HCT116 (cell line): Measurements from ENCODE around the gene GALNT17. TPM values are rescaled to one million over a fixed set of nuclear protein-coding genes. Genes with fewer than 3 reads are reported as not detected.

ENCODE experiments used
- ATAC-seq: fragments of 200-7000 bp; cut with Tn5 transposase; 2 replicates; pipeline ENCODE4 v1.9.1; 2020; ENCODE audit warnings: mild to moderate bottlenecking, moderate library complexity
- BruUV-seq: library from RNA; stranded (reverse); fragments of 400-500 nt; replicated peaks from 2 replicates; lab custom pipeline; 2021; lab: Mats Ljungman, UMichigan
- CTCF ChIA-PET: fragments of 300-600 bp; sonication (Branson Sonifier 250); formaldehyde crosslinking; loops from one replicate; lab custom pipeline; 2021; ENCODE audit warnings: antibody characterized with exemption; lab: Charles Lee
- POLR2A ChIA-PET: fragments of 300-600, 350-600 bp; sonication (Branson Sonifier 250); formaldehyde crosslinking; loops from one replicate; lab custom pipeline; 2021; ENCODE audit warnings: antibody characterized with exemption; lab: Charles Lee
- RAD21 ChIA-PET, 2 experiments: fragments of 300-600 bp; sonication (Branson Sonifier 250); formaldehyde crosslinking; loops; one replicate each; lab custom pipeline; 2023; ENCODE audit warnings: low total read pairs in 2 of 2; ENCODE audit not compliant: uncharacterized antibody in 2 of 2, unreplicated experiment in 2 of 2, low non-redundant PET in 1 of 2; lab: Charles Lee
- DNase-seq: peaks from one replicate; pipeline ENCODE4 v3.0.0-alpha.2; 2010; ENCODE audit warnings: low read depth, low spot score
- H2AFZ ChIP-seq: fragments of 200-600 bp; shearing (Covaris generic), sonication (generic); 2 replicates; pipeline ENCODE4 v1.6.1; 2017; ENCODE audit warnings: low read depth, mixed run types, mixed read lengths, antibody characterized with exemption, low read length; ENCODE audit not compliant: poor library complexity, severe bottlenecking
- H3K27ac ChIP-seq: 2 replicates; pipeline ENCODE4 v1.5.1; 2012; ENCODE audit warnings: low read depth, low read length
- H3K27me3 ChIP-seq: fragments of 200-600 bp; sonication (generic); 2 replicates; pipeline ENCODE4 v1.6.1; 2016; ENCODE audit warnings: mixed run types, low read length, mixed read lengths; ENCODE audit not compliant: insufficient read depth
- H3K36me3 ChIP-seq, 2 experiments: fragments of 200-500 bp in 1 of 2; fragments of 200-600 bp in 1 of 2; sonication (Bioruptor generic) in 1 of 2; sonication (generic) in 1 of 2; 2 replicates each; pipeline versions ENCODE4 v1.5.1 to v1.6.1; 2014 to 2016; ENCODE audit warnings: low read length in 2 of 2, inconsistent platforms in 1 of 2, mixed read lengths in 1 of 2, mixed run types in 1 of 2; ENCODE audit not compliant: insufficient read depth in 2 of 2, control insufficient read depth in 1 of 2
- H3K4me1 ChIP-seq, 2 experiments: fragments of 200-600 bp in 1 of 2; sonication (generic) in 1 of 2; 2 replicates each; pipeline versions ENCODE4 v1.5.1 to v1.6.1; 2012 to 2017; ENCODE audit warnings: low read length in 2 of 2, inconsistent platforms in 1 of 2, mild to moderate bottlenecking in 1 of 2, mixed read lengths in 1 of 2, mixed run types in 1 of 2, moderate library complexity in 1 of 2; ENCODE audit not compliant: insufficient read depth in 2 of 2, control insufficient read depth in 1 of 2
- H3K4me2 ChIP-seq: fragments of 200-600 bp; sonication (generic); 2 replicates; pipeline ENCODE4 v1.6.1; 2017; ENCODE audit warnings: mixed run types, low read length, mixed read lengths
- H3K4me3 ChIP-seq, 2 experiments: fragments of 200-600 bp in 1 of 2; sonication (generic) in 1 of 2; replicated peaks in 1 of 2; 2 replicates each; pipeline ENCODE4 v1.5.1; 2011 to 2016; ENCODE audit warnings: low read length in 2 of 2, control low read depth in 1 of 2, low read depth in 1 of 2, mild to moderate bottlenecking in 1 of 2, mixed read lengths in 1 of 2, mixed run types in 1 of 2
- H3K79me2 ChIP-seq: fragments of 200-600 bp; sonication (generic); 2 replicates; pipeline ENCODE4 v1.6.1; 2017; ENCODE audit warnings: mild to moderate bottlenecking, mixed run types, low read length, moderate library complexity, mixed read lengths; ENCODE audit not compliant: insufficient read depth
- H3K9ac ChIP-seq: fragments of 200-600 bp; sonication (generic); 2 replicates; pipeline ENCODE4 v1.6.1; 2016; ENCODE audit warnings: low read length, mixed read lengths
- H3K9me2 ChIP-seq: fragments of 200-600 bp; sonication (generic), shearing (Covaris generic); 2 replicates; pipeline ENCODE4 v1.6.1; 2017; ENCODE audit warnings: mixed run types, mild to moderate bottlenecking, moderate library complexity; ENCODE audit not compliant: insufficient read depth
- H3K9me3 ChIP-seq, 2 experiments: fragments of 200-500 bp in 1 of 2; fragments of 200-600 bp in 1 of 2; sonication (Bioruptor generic) in 1 of 2; sonication (generic) in 1 of 2; 2 replicates each; pipeline ENCODE4 v1.6.1; 2014 to 2017; ENCODE audit warnings: low read length in 2 of 2, mixed read lengths in 2 of 2, inconsistent platforms in 1 of 2, low read depth in 1 of 2, mild to moderate bottlenecking in 1 of 2, mixed run types in 1 of 2, moderate library complexity in 1 of 2; ENCODE audit not compliant: control insufficient read depth in 1 of 2, insufficient read depth in 1 of 2
- H4K20me1 ChIP-seq: fragments of 200-600 bp; sonication (generic), shearing (Covaris generic); 2 replicates; pipeline ENCODE4 v1.6.1; 2017; ENCODE audit warnings: mixed run types, mild to moderate bottlenecking, moderate library complexity; ENCODE audit not compliant: insufficient read depth
- CEBPB ChIP-seq: IDR thresholded peaks from 2 replicates; pipeline ENCODE4 v1.6.1; 2012; ENCODE audit warnings: low read depth
- EGR1 ChIP-seq: IDR thresholded peaks from 2 replicates; pipeline ENCODE4 v1.6.1; 2012; ENCODE audit warnings: low read depth
- ELF1 ChIP-seq: IDR thresholded peaks from 2 replicates; pipeline ENCODE4 v1.6.1; 2012; ENCODE audit warnings: low read depth, borderline replicate concordance
- EZH2 ChIP-seq: fragments of 200-600 bp; sonication (generic); IDR thresholded peaks from 2 replicates; pipeline ENCODE4 v1.6.1; 2017; ENCODE audit warnings: antibody characterized with exemption, mixed run types
- EZH2phosphoT487 ChIP-seq: fragments of 200-600 bp; IDR thresholded peaks from 2 replicates; pipeline ENCODE4 v1.6.1; 2018; ENCODE audit warnings: antibody characterized with exemption, borderline replicate concordance
- POLR2A ChIP-seq: IDR thresholded peaks from 2 replicates; pipeline ENCODE4 v1.7.0; 2011; ENCODE audit warnings: borderline replicate concordance; ENCODE audit not compliant: insufficient read depth, insufficient read length; ENCODE audit errors: extremely low read depth
- POLR2AphosphoS5 ChIP-seq: IDR thresholded peaks from 2 replicates; pipeline ENCODE4 v1.6.1; 2011; ENCODE audit warnings: mild to moderate bottlenecking, low read depth, low read length, moderate library complexity
- RAD21 ChIP-seq: IDR thresholded peaks from 2 replicates; pipeline ENCODE4 v1.6.1; 2012; ENCODE audit warnings: low read depth, mild to moderate bottlenecking
- SIN3A ChIP-seq: IDR thresholded peaks from 2 replicates; pipeline ENCODE4 v1.6.1; 2012; ENCODE audit warnings: low read depth
- SRF ChIP-seq: IDR thresholded peaks from 2 replicates; pipeline ENCODE4 v1.6.1; 2012; ENCODE audit warnings: low read depth
- TCF7L2 ChIP-seq: IDR thresholded peaks from 2 replicates; pipeline ENCODE4 v1.7.0; 2011; ENCODE audit warnings: borderline replicate concordance, inconsistent platforms; ENCODE audit not compliant: insufficient read depth, insufficient read length; ENCODE audit errors: extremely low read depth
- ZNF274 ChIP-seq: fragments of 200-500 bp; sonication (Bioruptor generic); IDR thresholded peaks from 2 replicates; pipeline ENCODE4 v1.6.1; 2014; ENCODE audit warnings: mild to moderate bottlenecking, low read depth, low read length, inconsistent platforms
- intact Hi-C: fragments of 100-400 bp; cut with micrococcal nuclease; formaldehyde crosslinking; loops from 2 replicates; pipeline ENCODE4 v1.10.0; 2022
- total RNA-seq: library from RNA; stranded (reverse); gene quantifications from one replicate; pipeline ENCODE4 v1.2.1, GENCODE V29; 2021; ENCODE audit not compliant: unreplicated experiment
- TF ChIP-seq, protein P1 (sequence below), 3 experiments: fragments of 200-600 bp in 1 of 3; sonication (generic) in 1 of 3; IDR thresholded peaks in 2 of 3; conservative IDR thresholded peaks in 1 of 3; 2 replicates each; pipeline ENCODE4 v1.5.1; 2012 to 2017; ENCODE audit warnings: low read depth in 2 of 3, low read length in 2 of 3, antibody characterized with exemption in 1 of 3, borderline replicate concordance in 1 of 3, control low read depth in 1 of 3, mild to moderate bottlenecking in 1 of 3, mixed read lengths in 1 of 3, mixed run types in 1 of 3, moderate library complexity in 1 of 3; ENCODE audit not compliant: insufficient read depth in 1 of 3
- TF ChIP-seq, protein P2 (sequence below): IDR thresholded peaks from 2 replicates; pipeline ENCODE4 v1.6.1; 2011; ENCODE audit warnings: mild to moderate bottlenecking, low read length, moderate library complexity; ENCODE audit not compliant: insufficient replicate concordance; ENCODE audit errors: extremely low read depth
- TF ChIP-seq, protein P3 (sequence below): IDR thresholded peaks from 2 replicates; pipeline ENCODE4 v1.6.1; 2012; ENCODE audit warnings: low read depth

GALNT17 gene
- total RNA-seq, 1 experiment from 2014 or later, result not detected

DNA sequence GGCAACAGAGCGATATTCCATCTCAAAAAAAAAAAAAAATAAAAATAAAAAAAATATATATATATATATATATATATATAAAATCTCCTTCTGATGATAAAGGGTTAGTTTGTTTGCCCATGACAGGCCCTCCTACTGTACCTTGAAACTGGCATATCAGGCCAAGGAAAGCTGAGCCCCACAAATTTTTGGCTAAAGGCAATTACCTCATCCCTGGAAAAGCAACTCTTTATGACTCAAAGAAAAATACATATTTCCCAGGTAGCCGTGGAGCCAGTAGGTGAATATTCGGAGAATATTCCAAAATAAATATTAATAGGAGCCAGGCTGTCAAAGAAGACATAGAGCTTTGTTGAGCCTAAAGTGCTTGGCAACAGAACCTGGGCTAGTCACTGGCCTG, 245.1 kb downstream of the GALNT17 start (continued):
- TF ChIP-seq, protein P1, sequence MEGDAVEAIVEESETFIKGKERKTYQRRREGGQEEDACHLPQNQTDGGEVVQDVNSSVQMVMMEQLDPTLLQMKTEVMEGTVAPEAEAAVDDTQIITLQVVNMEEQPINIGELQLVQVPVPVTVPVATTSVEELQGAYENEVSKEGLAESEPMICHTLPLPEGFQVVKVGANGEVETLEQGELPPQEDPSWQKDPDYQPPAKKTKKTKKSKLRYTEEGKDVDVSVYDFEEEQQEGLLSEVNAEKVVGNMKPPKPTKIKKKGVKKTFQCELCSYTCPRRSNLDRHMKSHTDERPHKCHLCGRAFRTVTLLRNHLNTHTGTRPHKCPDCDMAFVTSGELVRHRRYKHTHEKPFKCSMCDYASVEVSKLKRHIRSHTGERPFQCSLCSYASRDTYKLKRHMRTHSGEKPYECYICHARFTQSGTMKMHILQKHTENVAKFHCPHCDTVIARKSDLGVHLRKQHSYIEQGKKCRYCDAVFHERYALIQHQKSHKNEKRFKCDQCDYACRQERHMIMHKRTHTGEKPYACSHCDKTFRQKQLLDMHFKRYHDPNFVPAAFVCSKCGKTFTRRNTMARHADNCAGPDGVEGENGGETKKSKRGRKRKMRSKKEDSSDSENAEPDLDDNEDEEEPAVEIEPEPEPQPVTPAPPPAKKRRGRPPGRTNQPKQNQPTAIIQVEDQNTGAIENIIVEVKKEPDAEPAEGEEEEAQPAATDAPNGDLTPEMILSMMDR (IDR thresholded peaks at IDR 0.05 in 2 of 3, conservative IDR thresholded peaks at IDR 0.05 in 1 of 3; ENCODE audit: borderline replicate concordance in 1 of 3, insufficient read depth in 1 of 3, low read depth in 2 of 3, low read length in 2 of 3), result no peak
- TF ChIP-seq POLR2AphosphoS5, result no peak
- no peak for TF ChIP-seq POLR2A
- no peak for TF ChIP-seq SIN3A

DNA sequence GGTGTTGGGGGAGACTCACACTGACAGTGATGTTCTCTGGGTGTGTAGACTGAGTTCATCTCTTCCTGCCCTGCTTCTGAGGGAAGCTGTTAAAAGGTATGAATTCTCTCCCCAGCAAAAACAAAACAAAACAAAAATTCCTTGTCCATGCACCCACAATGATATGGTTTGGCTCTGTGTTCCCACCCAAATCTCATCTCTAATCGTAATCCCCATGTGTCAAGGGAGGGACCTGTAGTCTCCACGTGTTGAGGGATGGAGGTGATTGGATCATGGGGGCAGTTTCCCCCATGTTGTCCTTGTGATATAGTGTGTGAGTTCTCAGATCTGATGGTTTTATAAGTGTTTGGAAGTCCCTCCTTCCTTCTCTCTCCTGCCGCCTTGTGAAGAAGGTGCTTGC, 245.5 kb downstream of the GALNT17 start:
- Histone ChIP-seq H3K27ac (no peak overlapping the region), H3K4me1 (no peaks in the 10 kb centered on the region), H2AFZ (no peak overlapping the region), H4K20me1 (no peaks in the 10 kb centered on the region), H3K27me3 (no peaks in the 10 kb centered on the region), H3K4me3 (no peak overlapping the region), H3K9me3 (peaks cover 6 to 14% of the 10 kb centered on the region in 2 experiments; a peak in 2 of 4 replicates), H3K36me3 (no peaks in the 10 kb centered on the region), H3K9me2 (no peaks in the 10 kb centered on the region), H3K79me2 (no peaks in the 10 kb centered on the region), H3K9ac (no peak overlapping the region), H3K4me2 (no peak overlapping the region)
- no TSS peak for BruUV-seq
- no peak for ATAC-seq
- POLR2A ChIA-PET, result no interaction called here
- CTCF ChIA-PET, result no interaction called here
- RAD21 ChIA-PET, result no interaction called here
- intact Hi-C loops, result no loop called here
- DNase-seq, result no peak
- no peak for TF ChIP-seq ELF1
- TF ChIP-seq SRF, result no peak
- no peak for TF ChIP-seq SIN3A
- TF ChIP-seq TCF7L2, result no peak
- TF ChIP-seq POLR2A, result no peak
- no peak for TF ChIP-seq EZH2phosphoT487
- no peak for TF ChIP-seq RAD21
- TF ChIP-seq, protein P1 (IDR thresholded peaks at IDR 0.05 in 2 of 3, conservative IDR thresholded peaks at IDR 0.05 in 1 of 3; ENCODE audit: borderline replicate concordance in 1 of 3, insufficient read depth in 1 of 3, low read depth in 2 of 3, low read length in 2 of 3), result no peak
- TF ChIP-seq EZH2, result no peak
- TF ChIP-seq ZNF274, result no peak
- TF ChIP-seq, protein P2, sequence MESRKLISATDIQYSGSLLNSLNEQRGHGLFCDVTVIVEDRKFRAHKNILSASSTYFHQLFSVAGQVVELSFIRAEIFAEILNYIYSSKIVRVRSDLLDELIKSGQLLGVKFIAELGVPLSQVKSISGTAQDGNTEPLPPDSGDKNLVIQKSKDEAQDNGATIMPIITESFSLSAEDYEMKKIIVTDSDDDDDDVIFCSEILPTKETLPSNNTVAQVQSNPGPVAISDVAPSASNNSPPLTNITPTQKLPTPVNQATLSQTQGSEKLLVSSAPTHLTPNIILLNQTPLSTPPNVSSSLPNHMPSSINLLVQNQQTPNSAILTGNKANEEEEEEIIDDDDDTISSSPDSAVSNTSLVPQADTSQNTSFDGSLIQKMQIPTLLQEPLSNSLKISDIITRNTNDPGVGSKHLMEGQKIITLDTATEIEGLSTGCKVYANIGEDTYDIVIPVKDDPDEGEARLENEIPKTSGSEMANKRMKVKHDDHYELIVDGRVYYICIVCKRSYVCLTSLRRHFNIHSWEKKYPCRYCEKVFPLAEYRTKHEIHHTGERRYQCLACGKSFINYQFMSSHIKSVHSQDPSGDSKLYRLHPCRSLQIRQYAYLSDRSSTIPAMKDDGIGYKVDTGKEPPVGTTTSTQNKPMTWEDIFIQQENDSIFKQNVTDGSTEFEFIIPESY, result no peak
- no peak for TF ChIP-seq CEBPB
- TF ChIP-seq, protein P3, sequence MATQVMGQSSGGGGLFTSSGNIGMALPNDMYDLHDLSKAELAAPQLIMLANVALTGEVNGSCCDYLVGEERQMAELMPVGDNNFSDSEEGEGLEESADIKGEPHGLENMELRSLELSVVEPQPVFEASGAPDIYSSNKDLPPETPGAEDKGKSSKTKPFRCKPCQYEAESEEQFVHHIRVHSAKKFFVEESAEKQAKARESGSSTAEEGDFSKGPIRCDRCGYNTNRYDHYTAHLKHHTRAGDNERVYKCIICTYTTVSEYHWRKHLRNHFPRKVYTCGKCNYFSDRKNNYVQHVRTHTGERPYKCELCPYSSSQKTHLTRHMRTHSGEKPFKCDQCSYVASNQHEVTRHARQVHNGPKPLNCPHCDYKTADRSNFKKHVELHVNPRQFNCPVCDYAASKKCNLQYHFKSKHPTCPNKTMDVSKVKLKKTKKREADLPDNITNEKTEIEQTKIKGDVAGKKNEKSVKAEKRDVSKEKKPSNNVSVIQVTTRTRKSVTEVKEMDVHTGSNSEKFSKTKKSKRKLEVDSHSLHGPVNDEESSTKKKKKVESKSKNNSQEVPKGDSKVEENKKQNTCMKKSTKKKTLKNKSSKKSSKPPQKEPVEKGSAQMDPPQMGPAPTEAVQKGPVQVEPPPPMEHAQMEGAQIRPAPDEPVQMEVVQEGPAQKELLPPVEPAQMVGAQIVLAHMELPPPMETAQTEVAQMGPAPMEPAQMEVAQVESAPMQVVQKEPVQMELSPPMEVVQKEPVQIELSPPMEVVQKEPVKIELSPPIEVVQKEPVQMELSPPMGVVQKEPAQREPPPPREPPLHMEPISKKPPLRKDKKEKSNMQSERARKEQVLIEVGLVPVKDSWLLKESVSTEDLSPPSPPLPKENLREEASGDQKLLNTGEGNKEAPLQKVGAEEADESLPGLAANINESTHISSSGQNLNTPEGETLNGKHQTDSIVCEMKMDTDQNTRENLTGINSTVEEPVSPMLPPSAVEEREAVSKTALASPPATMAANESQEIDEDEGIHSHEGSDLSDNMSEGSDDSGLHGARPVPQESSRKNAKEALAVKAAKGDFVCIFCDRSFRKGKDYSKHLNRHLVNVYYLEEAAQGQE, result no peak
- no peak for TF ChIP-seq EGR1
